H1 (cell line): ENCODE measurements around the gene EPHA5. TPM values are rescaled to one million over a fixed set of nuclear protein-coding genes. Genes with fewer than 3 reads are reported as not detected.

ENCODE experiments used
- CTCF ChIA-PET: fragments of 300-600 bp; sonication (Branson Sonifier 250); formaldehyde crosslinking; loops from one replicate; lab custom pipeline; 2021; ENCODE audit not compliant: partially characterized antibody; lab: Charles Lee
- POLR2A ChIA-PET: fragments of 300-600 bp; sonication (Branson Sonifier 250); formaldehyde crosslinking; loops from one replicate; lab custom pipeline; 2021; ENCODE audit warnings: inconsistent platforms; ENCODE audit not compliant: partially characterized antibody; lab: Charles Lee
- DNase-seq, 2 experiments: peaks; one replicate each; pipeline versions ENCODE4 v3.0.0 to v3.0.0-alpha.2; 2010 to 2022; ENCODE audit warnings: low spot score in 2 of 2, low read depth in 1 of 2, mixed read lengths in 1 of 2
- FAIRE-seq: peaks from 2 replicates; lab custom pipeline; 2011; peaks lifted over from hg19 to GRCh38; lab: Jason Lieb, UNC
- H2AFZ ChIP-seq: 2 replicates; pipeline ENCODE4 v1.8.1; 2012; ENCODE audit warnings: low read length, inconsistent platforms
- H2AK5ac ChIP-seq: 2 replicates; pipeline ENCODE4 v1.6.1; 2013; ENCODE audit warnings: low read depth, low read length
- H2BK120ac ChIP-seq: replicated peaks from 2 replicates; pipeline ENCODE3; 2013; ENCODE audit warnings: low read depth, low read length, inconsistent platforms
- H2BK12ac ChIP-seq: 2 replicates; pipeline ENCODE4 v1.6.1; 2013; ENCODE audit warnings: low read depth, low read length
- H2BK15ac ChIP-seq: 2 replicates; pipeline ENCODE4 v1.6.1; 2013; ENCODE audit warnings: low read length
- H2BK20ac ChIP-seq: 2 replicates; pipeline ENCODE4 v1.6.1; 2013; ENCODE audit warnings: low read length
- H2BK5ac ChIP-seq: 2 replicates; pipeline ENCODE4 v1.6.1; 2013; ENCODE audit warnings: low read depth, low read length
- H3K14ac ChIP-seq: 2 replicates; pipeline ENCODE4 v1.6.1; 2013; ENCODE audit warnings: inconsistent platforms; ENCODE audit not compliant: insufficient read length
- H3K18ac ChIP-seq: 2 replicates; pipeline ENCODE4 v1.6.1; 2013; ENCODE audit warnings: low read length; ENCODE audit errors: extremely low read depth
- H3K23ac ChIP-seq: 2 replicates; pipeline ENCODE4 v1.6.1; 2013; ENCODE audit warnings: inconsistent platforms; ENCODE audit not compliant: insufficient read length
- H3K23me2 ChIP-seq: 2 replicates; pipeline ENCODE4 v1.6.1; 2013; ENCODE audit warnings: low read depth, low read length
- H3K27ac ChIP-seq: 2 replicates; pipeline ENCODE4 v1.6.1; 2011; ENCODE audit warnings: low read depth, low read length, inconsistent platforms
- H3K27me3 ChIP-seq, 4 experiments: replicated peaks in 1 of 4; 1 replicate in 1 of 4; 2 replicates in 3 of 4; pipeline versions ENCODE4 v1.6.1 to v1.8.1; 2011 to 2013; ENCODE audit warnings: low read length in 3 of 4, mild to moderate bottlenecking in 3 of 4, inconsistent platforms in 2 of 4, mixed read lengths in 2 of 4, moderate library complexity in 1 of 4; ENCODE audit not compliant: control insufficient read depth in 3 of 4, insufficient read depth in 3 of 4; ENCODE audit errors: extremely low read depth in 1 of 4
- H3K36me3 ChIP-seq, 4 experiments: 2 replicates each; pipeline versions ENCODE4 v1.6.1 to v1.8.1; 2011 to 2013; ENCODE audit warnings: mild to moderate bottlenecking in 4 of 4, low read length in 3 of 4, moderate library complexity in 2 of 4, control low read depth in 1 of 4, inconsistent platforms in 1 of 4; ENCODE audit not compliant: insufficient read depth in 4 of 4, control insufficient read depth in 2 of 4
- H3K4ac ChIP-seq: replicated peaks from 2 replicates; pipeline ENCODE3; 2013; ENCODE audit warnings: low read length, low read depth, mixed read lengths, inconsistent platforms; ENCODE audit not compliant: insufficient read length
- H3K4me1 ChIP-seq, 4 experiments: replicated peaks in 1 of 4; 1 replicate in 1 of 4; 2 replicates in 3 of 4; pipeline versions ENCODE4 v1.6.1 to v1.8.1; 2011 to 2013; ENCODE audit warnings: low read length in 3 of 4, inconsistent platforms in 2 of 4, mixed read lengths in 1 of 4; ENCODE audit not compliant: insufficient read depth in 4 of 4, control insufficient read depth in 3 of 4
- H3K4me2 ChIP-seq, 2 experiments: 2 replicates each; pipeline versions ENCODE4 v1.6.1 to v1.8.1; 2011 to 2013; ENCODE audit warnings: low read depth in 2 of 2, low read length in 2 of 2, control low read depth in 1 of 2, inconsistent platforms in 1 of 2, mild to moderate bottlenecking in 1 of 2; ENCODE audit not compliant: insufficient read depth in 1 of 2
- H3K4me3 ChIP-seq, 4 experiments: fragments of 200-600, 300-600 bp in 1 of 4; sonication (generic), shearing (Covaris generic), sonication (Bioruptor Twin) in 1 of 4; 2 replicates each; pipeline versions ENCODE4 v1.5.1 to v1.8.1; 2011 to 2016; ENCODE audit warnings: low read length in 4 of 4, low read depth in 3 of 4, control low read depth in 2 of 4, inconsistent platforms in 2 of 4, mild to moderate bottlenecking in 2 of 4, mixed read lengths in 1 of 4, moderate library complexity in 1 of 4; ENCODE audit not compliant: insufficient read depth in 2 of 4; ENCODE audit errors: extremely low read depth in 1 of 4
- H3K56ac ChIP-seq: replicated peaks from 2 replicates; pipeline ENCODE3; 2013; ENCODE audit warnings: low read depth, mild to moderate bottlenecking, mixed read lengths, low read length, inconsistent platforms; ENCODE audit not compliant: insufficient read length
- H3K79me1 ChIP-seq: 2 replicates; pipeline ENCODE4 v1.6.1; 2013; ENCODE audit warnings: low read depth, low read length, control low read depth
- H3K79me2 ChIP-seq, 2 experiments: 2 replicates each; pipeline versions ENCODE4 v1.6.1 to v1.8.1; 2012 to 2013; ENCODE audit warnings: low read length in 2 of 2, mild to moderate bottlenecking in 2 of 2, inconsistent platforms in 1 of 2; ENCODE audit not compliant: insufficient read depth in 2 of 2, control insufficient read depth in 1 of 2
- H3K9ac ChIP-seq, 4 experiments: replicated peaks in 1 of 4; 1 replicate in 1 of 4; 2 replicates in 3 of 4; pipeline versions ENCODE4 v1.6.1 to v1.8.1; 2011 to 2013; ENCODE audit warnings: low read depth in 3 of 4, low read length in 3 of 4, control low read depth in 2 of 4, mild to moderate bottlenecking in 2 of 4, moderate library complexity in 2 of 4, inconsistent platforms in 1 of 4; ENCODE audit errors: extremely low read depth in 1 of 4
- H3K9me3 ChIP-seq, 2 experiments: 2 replicates each; pipeline versions ENCODE4 v1.6.1 to v1.8.1; 2012 to 2013; ENCODE audit warnings: mild to moderate bottlenecking in 2 of 2, moderate library complexity in 2 of 2, control low read depth in 1 of 2, inconsistent platforms in 1 of 2, low read depth in 1 of 2, low read length in 1 of 2, mixed read lengths in 1 of 2; ENCODE audit not compliant: insufficient read depth in 2 of 2
- H4K20me1 ChIP-seq, 2 experiments: replicated peaks in 1 of 2; 2 replicates each; pipeline versions ENCODE3 to v1.8.1; 2011 to 2013; ENCODE audit warnings: inconsistent platforms in 2 of 2, low read length in 2 of 2, mild to moderate bottlenecking in 1 of 2; ENCODE audit not compliant: insufficient read depth in 2 of 2, control insufficient read depth in 1 of 2
- H4K5ac ChIP-seq: 2 replicates; pipeline ENCODE4 v1.6.1; 2013; ENCODE audit warnings: low read length, low read depth, mixed read lengths, inconsistent platforms; ENCODE audit not compliant: insufficient read length
- H4K8ac ChIP-seq: 2 replicates; pipeline ENCODE4 v1.8.0; 2013; ENCODE audit warnings: mild to moderate bottlenecking, moderate library complexity, low read length, inconsistent platforms; ENCODE audit not compliant: insufficient read depth; ENCODE audit errors: extremely low read depth
- H4K91ac ChIP-seq: replicated peaks from 2 replicates; pipeline ENCODE3; 2013; ENCODE audit warnings: low read length, mixed read lengths, inconsistent platforms; ENCODE audit not compliant: insufficient read length
- ATF2 ChIP-seq: IDR thresholded peaks from 2 replicates; pipeline ENCODE4 v1.6.1; 2012; ENCODE audit warnings: low read length, inconsistent platforms
- BCL11A ChIP-seq, 2 experiments: IDR thresholded peaks; one replicate each; pipeline ENCODE4 v1.6.1; 2011; ENCODE audit warnings: low read depth in 2 of 2, low read length in 2 of 2, mild to moderate bottlenecking in 2 of 2
- BRCA1 ChIP-seq: IDR thresholded peaks from 2 replicates; pipeline ENCODE4 v1.6.1; 2012; ENCODE audit warnings: low read depth, low read length, improper control_type of control experiment
- E2F6 ChIP-seq: IDR thresholded peaks from 2 replicates; pipeline ENCODE4 v1.6.1; 2012; ENCODE audit warnings: inconsistent platforms
- GTF2F1 ChIP-seq: IDR thresholded peaks from 2 replicates; pipeline ENCODE4 v1.6.1; 2012; ENCODE audit warnings: low read depth, low read length, improper control_type of control experiment, borderline replicate concordance
- KDM4A ChIP-seq: IDR thresholded peaks from one replicate; pipeline ENCODE4 v1.7.1; 2012; ENCODE audit warnings: low read depth, mild to moderate bottlenecking, moderate library complexity, low read length, inconsistent platforms; ENCODE audit not compliant: severe bottlenecking
- RNF2 ChIP-seq: fragments of 200-900, 300-1000 bp; sonication (generic); IDR thresholded peaks from 2 replicates; pipeline ENCODE4 v1.7.1; 2016; ENCODE audit warnings: borderline replicate concordance, low read depth, mild to moderate bottlenecking, antibody characterized with exemption, low read length; ENCODE audit not compliant: poor library complexity, severe bottlenecking; ENCODE audit errors: missing control alignments
- TCF12 ChIP-seq: IDR thresholded peaks from 2 replicates; pipeline ENCODE4 v1.6.1; 2011; ENCODE audit warnings: low read depth, mild to moderate bottlenecking, low read length
- WGBS, 2 experiments: shearing (Covaris generic) in 1 of 2; methylation state at CpG; one replicate each; pipeline versions ENCODE4 v1.1.6 to v1.1.7; 2013 to 2015; ENCODE audit warnings: low lambda C conversion rate in 2 of 2, mixed read lengths in 2 of 2, inconsistent platforms in 1 of 2, low coverage in 1 of 2, missing lambda C conversion rate in 1 of 2; ENCODE audit not compliant: insufficient replicate concordance in 2 of 2, insufficient coverage in 1 of 2, insufficient read length in 1 of 2; ENCODE audit errors: extremely low coverage in 1 of 2, missing lambda C conversion rate in 1 of 2; 5-methylcytosine and 5-hydroxymethylcytosine counted together
- polyA plus RNA-seq, 7 experiments: library from polyadenylated mRNA; depleted of rRNA in 3 of 7; stranded (reverse) in 5 of 7; unstranded in 2 of 7; fragments of >200 nt in 5 of 7; fragments of 200-250 nt in 2 of 7; gene quantifications; 1 replicate in 5 of 7; 2 replicates in 1 of 7; 4 replicates in 1 of 7; pipeline versions ENCODE4 v1.2.1 to v1.2.3, GENCODE V29; 2011 to 2013; ENCODE audit warnings: missing spikeins in 2 of 7, mixed read lengths in 2 of 7
- total RNA-seq: library from RNA; stranded (reverse); fragmentation: NEBNext Ultra II Directional; extraction: Animal tissue kit (Norgen Biotek cat#: 25700); gene quantifications from 2 replicates; pipeline ENCODE4 v1.2.1, GENCODE V29; 2021

The EPHA5 gene
- total and polyA plus RNA-seq, 2 of the 8 experiments (the other 6 are each of a cell fraction or from before 2014, with no cell fraction given): 0.03 to 0.11 TPM

DNA sequence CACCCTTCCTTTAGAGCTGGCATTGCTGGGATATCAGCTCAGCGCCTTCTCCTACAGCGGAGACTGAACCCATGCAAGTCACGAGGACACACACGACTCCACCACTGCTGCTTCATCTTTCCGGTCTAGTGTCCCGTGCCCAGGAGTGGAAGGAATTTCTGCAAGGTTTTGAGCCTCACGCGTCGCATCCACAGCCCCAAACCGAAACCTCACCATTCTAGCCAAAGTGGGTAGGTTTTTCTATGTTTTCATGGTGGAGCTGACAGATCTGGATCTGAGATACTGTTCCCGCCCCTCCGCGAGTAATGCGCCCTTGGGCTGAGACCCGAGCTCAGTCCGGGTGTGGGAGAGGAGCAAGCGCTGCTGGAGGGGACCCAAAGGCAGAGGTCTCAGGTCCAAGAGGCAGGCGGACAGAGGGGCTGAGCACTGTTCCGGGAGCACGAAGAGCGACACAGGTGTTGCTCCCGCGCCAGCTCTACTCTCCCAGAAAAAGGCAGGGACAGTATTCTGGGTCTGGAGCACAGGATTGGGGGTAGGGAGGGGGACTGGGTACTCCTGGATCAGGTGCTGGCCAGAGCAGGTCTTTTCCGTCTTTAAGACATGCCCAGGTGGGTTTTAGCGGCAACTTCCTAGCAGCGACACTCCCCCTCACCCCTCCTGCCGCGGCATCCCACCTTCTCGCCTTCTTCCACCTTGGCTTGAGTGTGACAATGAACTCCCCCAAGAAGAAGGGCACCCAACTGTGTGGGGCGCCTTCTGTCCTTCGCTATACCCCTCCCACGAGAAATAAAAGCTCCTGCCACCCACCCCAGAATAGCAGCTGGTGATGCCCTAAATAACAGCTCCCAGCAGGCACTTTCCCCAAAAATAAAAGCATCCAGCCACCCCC is 1.8 kb downstream of the EPHA5 start:
- Histone ChIP-seq H3K79me2 (no peaks in the 10 kb centered on the region), H3K27ac (no peak overlapping the region), H2AFZ (peak overlapping the region; percentile 14; the same call in 1 of the 2 replicates), H2BK120ac (no peak overlapping the region), H4K20me1 (no peaks in the 10 kb centered on the region), H3K4me1 (peaks cover 5 to 18% (median 7%) of the 10 kb centered on the region in 4 experiments; a peak in 6 of 7 replicates), H3K23ac (no peak overlapping the region), H3K18ac (peak overlapping the region; percentile 10; the same call in 1 of the 2 replicates), H2BK12ac (no peak overlapping the region), H2BK15ac (0 out of 2 replicates have a peak overlapping the region, but pooled peaks have one; percentile 62), H3K9ac (no peak overlapping the region), H2BK5ac (no peak overlapping the region), H2AK5ac (no peak overlapping the region), H3K14ac (no peak overlapping the region), H3K27me3 (peaks cover 25 to 62% (median 44%) of the 10 kb centered on the region in 4 experiments), H3K9me3 (no peaks in the 10 kb centered on the region), H3K56ac (no peak overlapping the region), H4K5ac (no peak overlapping the region), H3K4me2 (peak overlapping the region; percentile 77 to 99), H3K4ac (no peak overlapping the region), H3K79me1 (no peaks in the 10 kb centered on the region), H4K91ac (no peak overlapping the region), H3K4me3 (peak overlapping the region; percentile 24 to 58 (median 46); a peak in 7 of 8 replicates), H4K8ac (no peak overlapping the region), H3K23me2 (peaks cover 27% of the 10 kb centered on the region), H3K36me3 (no peaks in the 10 kb centered on the region), H2BK20ac (no peak overlapping the region; the same call in 1 of the 2 replicates)
- POLR2A ChIA-PET: no interaction called here
- FAIRE-seq: no peak
- CTCF ChIA-PET: interaction anchor here (2.1 kb wide), 1 partner anchor 11 kb away, joined by 7 read pairs; no protein-coding TSS in a partner anchor
- WGBS, 2 experiments: 5% methylated on average over 27 of the region's 32 CpGs; no CpG with 5 or more reads in 1 of the 2 experiments
- DNase-seq: peak in 1 of 2 experiments; percentile 53
- TF ChIP-seq TCF12 (no peak), ATF2 (no peak), BRCA1 (no peak), E2F6 (peak; percentile 65), RNF2 (peak; percentile 27), BCL11A (IDR thresholded peaks at IDR 0.05; ENCODE audit: low read depth in 2 of 2, low read length in 2 of 2) (no peak), KDM4A (peak; percentile 57), GTF2F1 (no peak)
